ENCODE data around the gene RXRG. TPM values are rescaled to one million over a fixed set of nuclear protein-coding genes. Genes with fewer than 3 reads are reported as not detected.

Gene RXRG
- total and polyA plus RNA-seq, 4 donors, result 0.23 to 2.2 TPM; not detected in 2

- intact Hi-C loops (cut with DNase I), result no loop called here
- H3K4me3 ChIP-seq (ENCODE audit: low read length in 2 of 2), result peak within 1 kb of the TSS; percentile 8 to 44
- no peaks in the 10 kb centered on the region for H3K9me3 ChIP-seq (ENCODE audit: control insufficient read depth, low read length)
- no peak for DNase-seq
- ATAC-seq (ENCODE audit: low FRiP score), result peak; percentile 74
- H3K36me3 ChIP-seq (ENCODE audit: control insufficient read depth in 1 of 2, insufficient read depth in 2 of 2, low read length in 1 of 2), result no peaks in the 10 kb centered on the region
- 0 to 1% methylated on average over 80 to 88 of the region's 88 CpGs for WGBS, 2 donors
- no peak within 1 kb of the TSS for H3K27ac ChIP-seq (ENCODE audit: low read depth in 1 of 2, low read length in 2 of 2)
- H3K4me1 ChIP-seq (ENCODE audit: control insufficient read depth in 1 of 2, insufficient read depth in 2 of 2, low read length in 2 of 2), result no peaks in the 10 kb centered on the region
- H3K27me3 ChIP-seq (ENCODE audit: control insufficient read depth in 1 of 2, insufficient read depth in 2 of 2, low read length in 1 of 2), result no peaks in the 10 kb centered on the region
Observed at GRCh38 chr1:165355977-165356811, 88.7 kb downstream of the RXRG start, which contains the start of gene LMX1A. Gene LMX1A, minus strand, starts transcription at chr1:165356715. Its CDS starts 1,156 bp downstream, at chr1:165355559.

- Histone ChIP-seq H3K4me1 (ENCODE audit: control insufficient read depth in 1 of 2, insufficient read depth in 2 of 2, low read length in 2 of 2) (no peaks in the 10 kb centered on the region), H3K36me3 (ENCODE audit: control insufficient read depth in 1 of 2, insufficient read depth in 2 of 2, low read length in 1 of 2) (no peaks in the 10 kb centered on the region), H3K4me3 (ENCODE audit: low read length in 2 of 2) (peak overlapping the region in 1 of 2 donors; percentile 44), H3K27ac (ENCODE audit: low read depth in 1 of 2, low read length in 2 of 2) (no peak overlapping the region), H3K9me3 (ENCODE audit: control insufficient read depth, low read length) (no peaks in the 10 kb centered on the region), H3K27me3 (ENCODE audit: control insufficient read depth in 1 of 2, insufficient read depth in 2 of 2, low read length in 1 of 2) (no peaks in the 10 kb centered on the region)
- DNase-seq (no peak), ATAC-seq (ENCODE audit: low FRiP score) (no peak)
- 3 to 4% methylated on average over 52 to 53 of the region's 53 CpGs for WGBS, 2 donors
- intact Hi-C loops (cut with DNase I), result no loop called here
Observed at GRCh38 chr1:165355139-165355976, 89.6 kb downstream of the RXRG start.

GRCh38 chr1:165354739-165355138, 90.2 kb downstream of the RXRG start:
- H3K27ac ChIP-seq (ENCODE audit: low read depth in 1 of 2, low read length in 2 of 2), result no peak overlapping the region
- ATAC-seq (ENCODE audit: low FRiP score) (no peak), DNase-seq (no peak)
- H3K4me1 ChIP-seq (ENCODE audit: control insufficient read depth in 1 of 2, insufficient read depth in 2 of 2, low read length in 2 of 2), result no peaks in the 10 kb centered on the region
- no peak overlapping the region for H3K4me3 ChIP-seq (ENCODE audit: low read length in 2 of 2)
- H3K36me3 ChIP-seq (ENCODE audit: control insufficient read depth in 1 of 2, insufficient read depth in 2 of 2, low read length in 1 of 2), result no peaks in the 10 kb centered on the region
- WGBS, 2 donors, result 9 to 10% methylated on average over 22 of the region's 22 CpGs
- H3K9me3 ChIP-seq (ENCODE audit: control insufficient read depth, low read length), result no peaks in the 10 kb centered on the region
- no peaks in the 10 kb centered on the region for H3K27me3 ChIP-seq (ENCODE audit: control insufficient read depth in 1 of 2, insufficient read depth in 2 of 2, low read length in 1 of 2)
- intact Hi-C loops (cut with DNase I), result no loop called here

GRCh38 chr1:165353731-165354671, 90.9 kb downstream of the RXRG start:
- no peaks in the 10 kb centered on the region for H3K27me3 ChIP-seq (ENCODE audit: control insufficient read depth in 1 of 2, insufficient read depth in 2 of 2, low read length in 1 of 2)

GRCh38 chr1:165352442-165353293, 92.3 kb downstream of the RXRG start:
- Histone ChIP-seq H3K27ac (ENCODE audit: low read depth in 1 of 2, low read length in 2 of 2) (no peak overlapping the region), H3K4me1 (ENCODE audit: control insufficient read depth in 1 of 2, insufficient read depth in 2 of 2, low read length in 2 of 2) (no peaks in the 10 kb centered on the region), H3K36me3 (ENCODE audit: control insufficient read depth in 1 of 2, insufficient read depth in 2 of 2, low read length in 1 of 2) (no peaks in the 10 kb centered on the region), H3K9me3 (ENCODE audit: control insufficient read depth, low read length) (no peaks in the 10 kb centered on the region), H3K27me3 (ENCODE audit: control insufficient read depth in 1 of 2, insufficient read depth in 2 of 2, low read length in 1 of 2) (no peaks in the 10 kb centered on the region), H3K4me3 (ENCODE audit: low read length in 2 of 2) (no peak overlapping the region)
- DNase-seq (no peak), ATAC-seq (ENCODE audit: low FRiP score) (no peak)
- intact Hi-C loops (cut with DNase I), result no loop called here
- 3 to 4% methylated on average over 59 of the region's 59 CpGs for WGBS, 2 donors

More at GRCh38 chr1:165353731-165354671, 90.9 kb downstream of the RXRG start:
- Histone ChIP-seq H3K4me3 (ENCODE audit: low read length in 2 of 2) (no peak overlapping the region), H3K4me1 (ENCODE audit: control insufficient read depth in 1 of 2, insufficient read depth in 2 of 2, low read length in 2 of 2) (no peaks in the 10 kb centered on the region), H3K36me3 (ENCODE audit: control insufficient read depth in 1 of 2, insufficient read depth in 2 of 2, low read length in 1 of 2) (no peaks in the 10 kb centered on the region), H3K27ac (ENCODE audit: low read depth in 1 of 2, low read length in 2 of 2) (no peak overlapping the region), H3K9me3 (ENCODE audit: control insufficient read depth, low read length) (no peaks in the 10 kb centered on the region)
- intact Hi-C loops (cut with DNase I), result no loop called here
- no peak for ATAC-seq (ENCODE audit: low FRiP score)
- DNase-seq, result no peak
- 6 to 9% methylated on average over 52 of the region's 52 CpGs for WGBS, 2 donors

DNA sequence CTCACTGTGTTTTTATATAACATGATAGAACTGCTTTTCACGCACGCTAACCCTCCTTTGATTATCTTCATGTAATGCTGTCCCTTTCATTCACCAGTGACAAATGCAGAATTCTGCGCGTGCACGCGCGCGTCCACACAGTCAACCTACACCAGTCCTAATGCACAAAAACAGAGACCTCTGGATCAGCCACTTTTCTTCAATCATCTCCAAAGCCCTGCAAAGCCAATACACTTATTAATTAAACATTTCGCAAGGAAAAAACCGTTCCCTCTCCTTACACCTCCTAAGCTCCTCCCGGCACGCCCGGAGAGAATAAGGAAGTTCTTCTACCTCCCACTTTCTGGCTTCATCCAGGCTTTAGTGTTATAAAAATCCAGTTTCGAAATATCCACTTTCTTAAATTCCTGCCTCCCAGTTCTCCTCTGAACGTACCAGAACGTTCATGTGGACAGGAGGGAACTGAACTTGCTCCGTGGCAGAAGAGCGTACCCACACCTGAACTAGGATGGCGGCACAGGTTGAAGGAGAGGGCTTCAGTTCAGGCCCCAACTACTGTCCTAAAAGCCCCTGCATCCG, 93.0 kb downstream of the RXRG start:
- WGBS, 2 donors, result 11 to 12% methylated on average over 20 of the region's 20 CpGs
- Histone ChIP-seq H3K9me3 (ENCODE audit: control insufficient read depth, low read length) (no peaks in the 10 kb centered on the region), H3K4me3 (ENCODE audit: low read length in 2 of 2) (no peak overlapping the region), H3K27ac (ENCODE audit: low read depth in 1 of 2, low read length in 2 of 2) (no peak overlapping the region), H3K4me1 (ENCODE audit: control insufficient read depth in 1 of 2, insufficient read depth in 2 of 2, low read length in 2 of 2) (no peaks in the 10 kb centered on the region), H3K27me3 (ENCODE audit: control insufficient read depth in 1 of 2, insufficient read depth in 2 of 2, low read length in 1 of 2) (no peaks in the 10 kb centered on the region), H3K36me3 (ENCODE audit: control insufficient read depth in 1 of 2, insufficient read depth in 2 of 2, low read length in 1 of 2) (no peaks in the 10 kb centered on the region)
- no peak for ATAC-seq (ENCODE audit: low FRiP score)
- intact Hi-C loops (cut with DNase I), result no loop called here
- no peak for DNase-seq
